GM19324 (cell line): ENCODE data around the gene TAPBP.
"Not testable (repeated sequence)": the region's sequence is repeated elsewhere in the genome, so short reads cannot be mapped to it uniquely, and the experiment has no call there.

ENCODE experiments used
- ATAC-seq: cut with Tn5 transposase; IDR thresholded peaks from one replicate; pipeline ENCODE4 v1.9.1; 2021; ENCODE audit warnings: mild to moderate bottlenecking, moderate library complexity; ENCODE audit not compliant: unreplicated experiment, low FRiP score

Gene TAPBP

DNA sequence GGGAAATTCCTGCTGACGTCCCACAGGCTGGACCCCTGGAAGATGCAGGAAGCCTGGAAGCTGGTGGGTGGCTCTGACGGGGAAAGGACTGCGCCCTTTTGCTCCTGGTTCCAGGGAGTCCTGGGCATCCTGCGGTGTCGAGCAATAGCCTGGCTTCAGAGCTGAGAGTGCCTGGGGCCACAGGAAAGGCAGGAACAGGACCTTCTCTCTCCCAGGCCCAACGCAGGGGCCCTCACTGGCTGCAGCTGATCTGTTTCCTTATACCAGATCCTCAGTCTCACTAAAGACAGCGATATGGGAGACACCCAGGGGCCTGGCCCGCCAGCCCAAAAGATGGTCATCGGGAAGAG, 35.5 kb downstream of the TAPBP start:
- no peak for ATAC-seq

DNA sequence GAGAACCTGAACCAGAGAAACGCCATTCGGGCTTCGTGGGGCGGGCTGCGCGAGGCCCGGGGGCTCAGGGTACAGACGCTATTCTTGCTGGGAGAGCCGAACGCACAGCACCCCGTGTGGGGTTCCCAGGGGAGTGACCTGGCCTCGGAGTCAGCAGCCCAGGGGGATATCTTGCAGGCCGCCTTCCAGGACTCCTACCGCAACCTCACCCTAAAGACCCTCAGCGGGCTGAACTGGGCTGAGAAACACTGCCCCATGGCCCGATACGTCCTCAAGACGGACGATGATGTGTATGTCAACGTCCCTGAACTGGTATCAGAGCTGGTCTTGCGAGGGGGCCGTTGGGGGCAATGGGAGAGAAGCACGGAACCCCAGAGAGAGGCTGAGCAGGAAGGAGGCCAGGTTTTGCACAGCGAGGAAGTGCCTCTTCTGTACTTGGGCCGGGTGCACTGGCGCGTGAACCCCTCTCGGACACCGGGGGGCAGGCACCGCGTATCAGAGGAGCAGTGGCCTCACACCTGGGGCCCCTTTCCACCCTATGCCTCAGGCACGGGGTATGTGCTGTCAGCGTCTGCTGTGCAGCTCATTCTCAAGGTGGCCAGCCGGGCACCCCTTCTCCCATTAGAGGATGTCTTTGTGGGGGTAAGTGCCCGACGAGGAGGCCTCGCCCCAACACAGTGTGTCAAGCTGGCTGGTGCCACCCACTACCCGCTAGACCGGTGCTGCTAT, 36.1 kb downstream of the TAPBP start:
- ATAC-seq: no peak

DNA sequence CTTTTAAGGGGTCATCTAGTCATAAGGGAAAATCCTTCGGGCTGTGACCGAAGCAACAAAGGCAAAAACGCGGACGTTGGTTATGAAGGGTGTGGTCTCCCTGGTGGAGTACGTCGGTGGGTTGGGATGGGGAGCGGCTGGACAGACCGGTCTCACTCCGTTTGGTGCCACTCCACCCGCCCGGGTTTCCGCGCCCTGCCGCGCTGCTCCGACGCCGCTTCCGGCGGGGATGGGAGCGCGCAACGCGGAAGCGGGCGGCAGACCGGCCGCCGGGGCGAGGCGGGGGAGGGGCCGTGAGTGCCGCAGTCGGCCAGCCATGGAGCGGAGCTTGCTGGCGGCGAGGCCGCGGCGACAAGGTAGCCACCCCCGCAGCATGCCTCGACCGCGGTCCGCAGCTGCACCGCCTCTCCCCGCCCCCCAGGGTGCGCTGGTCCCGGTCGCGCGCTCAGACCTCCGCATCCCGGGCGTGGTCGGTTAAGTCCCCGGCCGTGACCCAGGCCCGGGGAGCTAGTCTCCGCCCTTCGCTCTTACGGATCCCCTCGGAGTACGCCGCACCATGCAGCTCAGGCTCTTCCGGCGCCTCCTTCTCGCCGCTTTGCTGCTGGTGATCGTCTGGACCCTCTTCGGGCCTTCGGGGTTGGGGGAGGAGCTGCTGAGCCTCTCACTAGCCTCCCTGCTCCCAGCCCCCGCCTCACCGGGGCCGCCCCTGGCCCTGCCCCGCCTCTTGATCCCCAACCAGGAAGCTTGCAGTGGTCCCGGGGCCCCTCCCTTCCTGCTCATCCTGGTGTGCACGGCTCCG, 36.8 kb downstream of the TAPBP start, which contains the start of gene B3GALT4:
Gene B3GALT4, plus strand, starts transcription at position 260 of the 799 bp plus-strand sequence. Its CDS starts 297 bp downstream, at position 557.
- peak; percentile 58 for ATAC-seq

DNA sequence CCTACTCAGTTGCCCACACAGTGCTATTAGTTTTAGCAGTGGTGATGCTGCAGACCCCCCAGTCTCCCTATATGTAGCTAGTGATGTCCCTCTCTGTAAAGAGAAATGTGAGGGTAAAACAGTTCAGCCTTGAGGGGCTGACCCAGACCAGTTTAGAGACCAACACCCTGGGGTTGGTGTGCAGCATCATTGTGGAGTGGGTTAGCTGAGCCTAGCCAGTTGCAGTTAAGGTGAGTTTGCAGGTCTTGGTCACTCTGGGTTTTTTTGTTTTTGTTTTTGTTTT, 37.4 kb downstream of the TAPBP start:
- no peak for ATAC-seq

DNA sequence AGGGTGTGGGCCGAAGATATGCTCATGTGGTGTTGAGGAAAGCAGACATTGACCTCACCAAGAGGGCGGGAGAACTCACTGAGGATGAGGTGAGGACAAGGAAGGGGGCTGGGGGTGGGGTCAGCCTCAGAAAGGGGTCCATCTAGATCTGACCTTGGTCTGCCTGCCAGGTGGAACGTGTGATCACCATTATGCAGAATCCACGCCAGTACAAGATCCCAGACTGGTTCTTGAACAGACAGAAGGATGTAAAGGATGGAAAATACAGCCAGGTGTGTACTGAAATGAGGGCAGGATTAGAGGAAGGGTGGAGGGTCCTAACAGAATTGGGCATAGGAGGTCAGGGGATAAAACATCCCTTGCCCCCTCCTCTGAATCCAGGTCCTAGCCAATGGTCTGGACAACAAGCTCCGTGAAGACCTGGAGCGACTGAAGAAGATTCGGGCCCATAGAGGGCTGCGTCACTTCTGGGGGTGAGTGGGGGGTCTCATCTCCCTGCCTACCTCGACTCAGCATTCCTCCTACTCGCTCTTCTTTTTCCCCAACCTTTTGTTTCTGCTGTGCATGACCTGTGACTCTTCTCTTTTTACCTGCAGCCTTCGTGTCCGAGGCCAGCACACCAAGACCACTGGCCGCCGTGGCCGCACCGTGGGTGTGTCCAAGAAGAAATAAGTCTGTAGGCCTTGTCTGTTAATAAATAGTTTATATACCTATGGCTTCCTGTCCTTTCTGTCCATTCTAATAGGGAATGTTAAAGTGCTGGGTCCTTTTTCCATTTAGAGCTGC, 37.9 kb downstream of the TAPBP start:
- not testable (repeated sequence) for ATAC-seq

DNA sequence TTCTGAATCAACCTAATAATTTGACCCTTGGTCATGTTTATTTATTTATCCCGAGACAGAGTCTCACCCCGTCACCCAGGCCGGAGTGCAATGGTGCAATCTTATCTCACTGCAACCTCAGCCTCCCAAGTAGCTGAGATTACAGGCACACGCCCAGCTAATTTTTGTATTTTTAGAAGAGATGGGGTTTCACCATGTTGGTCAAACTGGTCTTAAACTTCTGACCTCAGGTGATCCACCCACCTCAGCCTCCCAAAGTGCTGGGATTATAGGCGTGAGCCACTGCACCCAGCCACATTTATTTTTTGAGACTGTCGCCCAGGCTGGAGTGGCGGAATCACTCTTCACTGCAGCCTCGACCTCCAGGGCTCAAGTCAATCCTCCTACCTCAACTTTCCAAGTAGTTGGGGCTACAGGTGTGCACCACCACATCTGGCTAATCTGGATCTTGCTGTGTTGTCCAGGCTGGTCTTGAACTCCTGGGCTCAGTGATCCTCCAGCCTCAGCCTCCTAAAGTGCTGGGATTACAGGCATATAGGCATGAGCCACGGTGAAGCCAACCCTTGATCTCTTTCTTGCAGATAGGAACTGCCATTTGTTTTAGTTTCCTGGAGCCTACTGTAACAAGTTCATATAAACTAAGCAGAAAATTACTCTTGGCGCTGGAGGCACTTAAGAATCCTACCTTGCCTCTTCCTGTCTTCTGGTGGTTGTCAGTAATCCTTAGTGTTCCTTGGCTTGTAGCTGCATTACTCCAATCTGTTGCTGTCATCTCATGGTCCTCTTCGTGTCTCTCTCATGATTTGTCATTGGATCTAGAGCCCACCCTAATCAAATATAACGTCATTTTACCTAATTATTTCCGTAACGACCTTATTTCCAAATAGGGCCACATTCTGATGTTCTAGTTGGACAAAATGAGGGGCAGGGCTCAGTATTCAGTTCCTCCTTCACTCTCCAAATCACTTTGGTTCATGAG, 39.7 kb downstream of the TAPBP start:
- ATAC-seq: no peak

DNA sequence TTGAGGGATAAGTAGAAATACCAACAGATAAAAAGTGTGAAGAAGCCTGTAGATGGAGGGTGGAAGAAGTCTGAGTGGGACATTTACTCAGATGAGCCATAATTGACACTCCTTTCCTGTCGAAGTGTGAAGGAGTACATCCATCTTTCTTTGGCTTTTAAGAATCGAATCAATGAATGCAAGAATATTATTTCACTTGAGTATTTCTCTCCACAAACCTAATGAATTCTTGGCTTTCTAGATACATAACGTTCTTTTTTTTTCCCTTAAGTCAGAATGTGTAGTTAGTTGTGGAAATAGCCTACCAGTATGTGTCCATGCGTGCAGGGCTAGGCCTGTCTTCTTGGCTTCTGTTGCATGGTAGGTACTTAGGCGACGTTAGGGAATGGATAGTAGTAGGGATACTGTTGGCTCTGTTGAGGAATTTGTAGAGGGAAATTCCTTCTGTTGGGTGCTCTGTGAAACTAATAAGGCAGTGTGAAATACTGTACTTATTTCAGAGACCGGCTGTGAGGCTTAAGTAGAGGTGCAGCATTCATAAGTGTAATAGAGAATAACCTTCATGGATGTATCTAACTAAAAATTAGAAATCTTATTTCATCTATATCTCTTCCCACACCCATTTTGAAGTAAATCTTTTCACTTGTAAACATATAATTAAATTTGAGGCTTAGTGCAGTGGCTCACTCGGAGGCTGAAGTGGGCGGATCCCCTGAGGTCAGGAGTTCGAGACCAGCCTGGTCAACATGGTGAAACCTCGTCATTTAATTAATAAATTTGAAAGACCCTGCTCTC, 40.6 kb downstream of the TAPBP start:
- ATAC-seq: no peak

DNA sequence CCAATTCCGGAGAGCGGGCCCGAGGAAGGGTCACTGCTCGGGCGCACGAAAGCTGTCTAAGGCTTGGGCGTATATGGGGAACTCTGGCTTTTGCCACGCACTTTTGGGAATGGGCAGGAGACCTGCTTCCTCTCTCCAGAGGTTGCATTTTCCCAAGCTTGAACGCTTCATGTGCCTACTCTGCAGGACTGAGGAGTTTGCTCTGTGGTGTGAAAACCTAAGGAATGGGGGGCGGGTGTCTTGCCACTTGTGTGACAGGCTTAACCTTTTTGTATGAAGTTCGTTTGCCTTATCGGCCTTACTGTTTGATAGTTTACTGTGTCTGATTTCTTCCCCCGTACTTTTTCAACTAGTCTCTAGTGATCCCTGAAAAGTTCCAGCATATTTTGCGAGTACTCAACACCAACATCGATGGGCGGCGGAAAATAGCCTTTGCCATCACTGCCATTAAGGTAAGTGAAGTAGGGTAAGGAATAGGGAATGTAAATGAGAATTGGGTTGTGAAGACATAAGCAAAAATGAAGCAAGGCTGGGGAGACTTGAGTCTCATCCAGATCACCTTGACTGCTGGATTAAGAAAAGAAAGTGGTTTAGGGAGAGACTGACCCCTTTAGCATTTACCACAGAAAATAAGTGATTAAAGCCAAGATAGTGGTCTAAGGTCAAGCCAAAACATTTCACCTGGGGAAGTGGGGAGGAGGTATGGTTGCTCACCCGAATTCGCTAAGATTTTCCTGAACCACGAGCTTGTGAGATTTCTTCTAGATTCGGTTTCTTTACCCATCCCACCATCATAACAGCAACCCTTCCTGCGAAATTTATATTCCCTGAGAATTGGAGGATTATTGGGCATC, 41.4 kb downstream of the TAPBP start:
- ATAC-seq: no peak

DNA sequence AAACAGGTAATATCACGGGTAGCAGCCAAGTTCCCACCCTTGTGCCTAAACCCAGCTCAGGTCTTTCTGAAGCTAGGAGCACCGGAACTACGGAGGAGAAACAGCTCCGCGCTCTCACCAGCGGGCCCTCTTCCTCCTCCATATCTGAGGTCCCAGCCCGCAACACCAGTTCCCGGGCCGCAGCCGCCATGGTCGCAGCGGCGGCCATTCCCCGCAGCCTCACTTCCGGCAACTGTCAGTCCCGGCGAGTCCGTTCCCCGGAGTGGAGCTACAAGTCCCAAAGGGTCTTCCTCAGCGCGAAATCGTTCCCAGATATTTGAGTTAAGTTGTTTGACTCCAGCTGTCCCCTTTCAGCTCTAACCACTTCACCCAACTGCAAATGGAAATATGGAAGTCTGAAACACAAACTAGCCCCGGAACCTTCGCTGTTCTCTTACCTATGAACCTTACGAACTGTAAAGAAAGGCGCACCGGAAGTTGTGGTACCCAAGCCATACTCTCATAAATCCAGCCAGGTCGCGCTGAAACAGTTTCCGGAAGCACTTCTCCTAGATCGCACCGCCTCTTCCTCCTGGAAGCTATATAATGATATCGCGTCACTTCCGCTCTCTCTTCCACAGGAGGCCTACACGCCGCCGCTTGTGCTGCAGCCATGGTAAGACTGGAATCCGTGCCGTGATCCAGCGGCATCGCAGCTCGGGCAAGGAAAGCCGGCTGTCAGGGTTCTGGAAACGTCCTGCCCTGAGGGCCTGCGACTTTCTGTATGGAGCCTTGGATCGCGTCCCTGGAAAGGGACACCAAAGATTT, 42.2 kb downstream of the TAPBP start, which contains the start of the genes RPS18 and VPS52:
Gene RPS18, plus strand, starts transcription at position 608 of the 807 bp plus-strand sequence. Its CDS starts 45 bp downstream, at position 653.
Gene VPS52, minus strand, starts transcription at position 409 of the 807 bp plus-strand sequence. Its CDS starts 201 bp downstream, at position 208.
- ATAC-seq: peak; percentile 85

DNA sequence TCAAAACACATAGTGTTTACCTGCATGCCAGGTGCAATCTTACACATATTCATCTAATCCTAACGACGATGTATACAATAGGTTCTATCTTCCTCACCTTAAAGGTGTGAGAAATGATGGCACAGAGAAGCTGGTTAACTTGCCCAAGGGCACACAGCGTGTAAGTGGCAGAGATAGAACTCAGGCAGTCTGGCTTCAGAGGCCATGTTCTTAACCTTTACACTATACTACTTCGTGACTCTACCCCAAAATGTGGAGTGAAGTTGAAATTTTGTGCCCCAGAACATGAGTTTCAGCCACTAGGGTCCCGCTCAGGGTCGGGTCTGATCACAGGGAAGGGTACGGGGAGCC, 42.8 kb downstream of the TAPBP start:
- ATAC-seq: no peak

DNA sequence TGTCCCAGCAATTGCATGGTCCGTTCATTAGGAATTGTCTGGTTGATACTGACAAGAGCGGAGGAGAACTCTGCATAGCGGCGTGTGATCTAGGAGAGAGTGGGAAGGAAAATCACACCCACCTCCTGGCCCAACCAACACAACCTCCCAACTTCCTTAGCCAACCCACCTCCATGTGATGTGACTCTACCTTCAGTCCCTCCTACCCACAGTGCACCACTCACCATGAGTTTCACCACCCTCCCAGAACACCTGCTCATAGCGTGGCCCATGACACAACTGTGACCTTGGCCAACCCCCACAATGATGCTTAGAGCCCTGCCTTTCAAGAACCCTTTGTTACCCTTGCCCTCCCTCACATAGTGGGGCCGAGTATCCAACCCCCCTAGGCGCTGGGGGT, 49.9 kb downstream of the TAPBP start:
- ATAC-seq: no peak

DNA sequence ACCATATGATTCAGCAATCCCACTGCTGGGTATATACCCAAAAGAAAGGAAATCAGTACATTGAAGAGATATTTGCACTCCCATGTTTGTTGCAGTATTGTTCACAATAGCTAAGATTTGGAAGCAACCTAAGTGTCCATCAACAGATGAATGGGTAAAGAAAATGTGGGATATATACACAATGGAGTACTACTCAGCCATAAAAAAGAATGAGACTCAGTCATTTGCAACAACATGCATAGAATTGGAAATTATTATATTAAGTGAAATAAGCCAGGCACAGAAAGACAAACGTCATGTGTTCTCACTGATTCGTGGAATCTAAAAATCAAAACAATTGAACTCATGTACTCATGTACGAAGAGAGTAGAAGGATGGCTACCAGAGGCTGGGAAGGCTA, 51.4 kb downstream of the TAPBP start:
- not testable (repeated sequence) for ATAC-seq

DNA sequence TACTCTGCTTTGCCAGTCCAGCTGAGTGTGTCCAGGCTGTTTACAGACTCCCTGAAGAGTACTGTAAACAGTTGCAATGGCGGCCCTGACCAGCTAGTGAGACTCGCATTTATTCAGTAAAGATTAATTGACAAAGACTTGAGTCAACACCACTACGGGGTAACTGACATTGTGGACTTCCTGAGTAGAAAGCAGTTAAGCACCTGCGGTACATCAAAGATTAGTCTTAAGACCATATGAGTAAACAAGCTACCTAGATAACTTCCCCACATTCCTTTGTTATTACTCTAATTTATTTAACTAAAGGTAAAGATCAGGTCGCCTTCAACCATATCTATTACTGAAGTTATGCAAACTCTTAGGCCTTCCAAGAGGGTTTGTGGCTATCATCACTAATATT, 54.8 kb downstream of the TAPBP start:
- ATAC-seq: no peak

DNA sequence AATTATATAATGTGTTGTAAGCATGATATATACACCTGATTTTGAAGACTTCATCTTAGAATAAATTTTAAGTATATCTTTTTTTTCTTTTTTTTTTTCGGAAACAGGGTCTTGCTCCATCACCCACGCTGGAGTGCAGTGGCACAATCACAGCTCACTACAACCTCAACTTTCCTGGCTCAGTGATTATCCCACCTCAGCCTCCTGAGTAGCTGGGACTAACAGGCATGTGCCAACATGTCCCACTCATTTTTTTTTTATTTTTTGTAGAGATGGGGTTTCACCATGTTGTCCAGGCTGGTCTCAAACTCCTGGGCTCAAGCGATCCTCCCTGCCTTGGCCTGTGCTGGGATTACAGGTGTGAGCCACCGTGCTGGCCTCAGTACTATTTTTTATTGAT, 59.3 kb downstream of the TAPBP start:
- ATAC-seq: no peak

DNA sequence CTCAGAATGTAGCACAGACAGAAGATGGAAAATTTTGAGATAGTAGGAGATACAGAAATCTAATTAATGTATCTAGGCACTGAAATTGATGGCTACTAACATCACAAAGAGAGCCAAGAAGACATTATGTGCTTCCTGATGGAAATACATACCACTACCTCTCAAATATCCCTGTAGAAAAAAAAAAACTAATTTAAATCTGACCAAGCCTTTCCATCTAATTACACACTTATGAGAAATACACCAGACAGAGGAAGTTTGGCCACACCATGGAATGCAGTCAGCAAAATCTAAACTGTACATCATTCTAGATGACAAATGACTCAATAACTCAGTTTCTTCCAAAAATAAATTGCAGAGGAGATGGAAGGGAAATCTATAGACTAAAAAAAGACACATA, 61.1 kb downstream of the TAPBP start:
- ATAC-seq: no peak

DNA sequence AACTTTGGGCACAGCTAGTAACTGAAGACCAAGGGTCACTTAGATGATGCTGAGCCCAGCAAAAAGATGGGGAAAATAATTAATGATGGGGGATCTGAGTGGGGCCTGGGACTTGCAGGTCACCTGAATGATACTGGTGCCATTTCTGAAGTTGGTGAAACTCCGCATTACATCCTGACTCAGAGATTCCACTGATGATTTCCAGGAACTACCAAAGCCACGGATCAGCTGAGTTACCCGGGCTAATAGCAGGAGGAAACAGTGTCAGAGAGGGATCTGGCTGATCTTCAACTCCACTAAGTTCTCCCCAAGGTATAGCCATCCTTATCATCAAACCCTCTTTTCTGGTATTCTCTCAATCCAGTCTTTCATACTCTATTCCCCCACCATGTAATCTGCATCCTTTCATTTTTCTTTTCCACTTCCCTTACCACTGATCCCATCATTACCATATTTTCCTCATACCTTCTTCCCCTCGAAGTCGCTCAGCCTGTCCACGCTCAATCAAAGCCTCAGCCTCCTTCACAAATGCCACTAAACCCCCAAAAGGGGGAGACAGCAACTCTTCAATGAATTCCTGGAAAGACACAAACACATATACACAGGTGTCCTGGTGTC, 62.4 kb downstream of the TAPBP start:
- ATAC-seq: no peak

DNA sequence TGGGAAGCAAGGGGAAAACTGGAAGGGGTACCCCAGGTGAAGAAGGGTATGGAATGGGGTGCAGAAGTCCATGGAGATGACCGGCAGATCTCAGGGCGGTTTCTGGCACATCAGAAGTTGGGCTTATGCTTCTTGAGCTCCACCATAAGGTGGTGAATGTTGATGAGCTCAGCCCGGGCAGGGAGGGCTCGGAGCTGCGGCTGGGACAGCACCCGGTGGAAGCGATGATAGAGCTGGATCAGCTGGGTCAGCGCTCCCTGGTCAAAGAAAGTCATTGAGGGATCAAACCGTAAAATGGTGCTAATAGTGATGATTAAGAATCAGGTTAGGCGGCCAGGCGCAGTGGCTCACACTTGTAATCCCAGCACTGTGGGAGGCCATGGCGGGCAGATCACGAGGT, 63.1 kb downstream of the TAPBP start:
- ATAC-seq: no peak
